CD4-positive, alpha-beta memory T cell (primary cell): ENCODE data around the gene COL5A1. TPM values are rescaled to one million over a fixed set of nuclear protein-coding genes. Genes with fewer than 3 reads are reported as not detected.
A peak's percentile ranks its signal among the peaks of the same experiment; 100 is the strongest.
"Not testable (repeated sequence)": the region's sequence is repeated elsewhere in the genome, so short reads cannot be mapped to it uniquely, and the experiment has no call there.

Experiments
- CTCF ChIA-PET: fragments of 350-600 bp; sonication (Branson Sonifier 250); formaldehyde crosslinking; loops from one replicate; lab custom pipeline; 2021; ENCODE audit warnings: inconsistent platforms; ENCODE audit not compliant: partially characterized antibody; lab: Charles Lee
- POLR2A ChIA-PET: fragments of 350-600 bp; sonication (Branson Sonifier 250); formaldehyde crosslinking; loops from one replicate; lab custom pipeline; 2021; ENCODE audit not compliant: partially characterized antibody; lab: Charles Lee
- DNase-seq, 5 donors: peaks; one replicate each; pipeline versions ENCODE4 v3.0.0 to v3.0.0-alpha.2; 2020 to 2022; ENCODE audit warnings: mixed read lengths in 1 of 5
- H3K27ac ChIP-seq: one replicate; pipeline ENCODE4 v1.7.0; 2013; ENCODE audit warnings: low read depth, low read length
- H3K27me3 ChIP-seq: 2 replicates; pipeline ENCODE4 v1.7.0; 2013; ENCODE audit warnings: mild to moderate bottlenecking, low read length, moderate library complexity; ENCODE audit not compliant: insufficient read depth
- H3K36me3 ChIP-seq: 2 replicates; pipeline ENCODE4 v1.7.0; 2013; ENCODE audit warnings: mild to moderate bottlenecking, low read length, moderate library complexity; ENCODE audit not compliant: insufficient read depth
- H3K4me1 ChIP-seq: 2 replicates; pipeline ENCODE4 v1.7.0; 2013; ENCODE audit warnings: mild to moderate bottlenecking, low read length, moderate library complexity; ENCODE audit not compliant: insufficient read depth
- H3K4me3 ChIP-seq, 2 donors: one replicate each; pipeline ENCODE4 v1.7.0; 2013; ENCODE audit warnings: low read length in 2 of 2, mild to moderate bottlenecking in 1 of 2
- H3K9me3 ChIP-seq, 2 donors: one replicate each; pipeline ENCODE4 v1.7.0; 2013; ENCODE audit warnings: low read length in 2 of 2, control low read depth in 1 of 2; ENCODE audit not compliant: control insufficient read depth in 1 of 2
- H3K27ac Mint-ChIP-seq, 7 donors: one replicate each; pipeline ENCODE4 v1.8.0; 2020 to 2021; ENCODE audit warnings: mixed read lengths in 7 of 7, mild to moderate bottlenecking in 6 of 7, inconsistent platforms in 3 of 7, moderate library complexity in 3 of 7
- H3K27me3 Mint-ChIP-seq, 2 donors: one replicate each; pipeline ENCODE4 v1.8.0; 2020 to 2021; ENCODE audit warnings: mixed read lengths in 2 of 2
- H3K36me3 Mint-ChIP-seq, 2 donors: one replicate each; pipeline ENCODE4 v1.8.0; 2020 to 2021; ENCODE audit warnings: mixed read lengths in 2 of 2, inconsistent platforms in 1 of 2, mild to moderate bottlenecking in 1 of 2
- H3K4me1 Mint-ChIP-seq, 4 donors: one replicate each; pipeline ENCODE4 v1.8.0; 2020 to 2021; ENCODE audit warnings: mixed read lengths in 4 of 4, mild to moderate bottlenecking in 1 of 4
- H3K4me3 Mint-ChIP-seq, 8 donors: one replicate each; pipeline ENCODE4 v1.8.0; 2020 to 2021; ENCODE audit warnings: mixed read lengths in 8 of 8, mild to moderate bottlenecking in 7 of 8, moderate library complexity in 6 of 8, inconsistent platforms in 3 of 8
- H3K9me3 Mint-ChIP-seq, 8 donors: one replicate each; pipeline ENCODE4 v1.8.0; 2020 to 2021; ENCODE audit warnings: mixed read lengths in 8 of 8, mild to moderate bottlenecking in 5 of 8, inconsistent platforms in 3 of 8, moderate library complexity in 1 of 8
- intact Hi-C: fragments of 100-400 bp; cut with micrococcal nuclease; formaldehyde crosslinking; loops from one replicate; pipeline ENCODE4 v1.15.1; 2023
- polyA plus RNA-seq, 2 donors: library from polyadenylated mRNA; unstranded; fragments of 300-500 nt; fragmentation: Illumina TruSeq; gene quantifications; one replicate each; pipeline ENCODE4 v1.2.3, GENCODE V29; 2021
- total RNA-seq, 2 experiments: library from RNA; stranded (reverse); gene quantifications; one replicate each; pipeline ENCODE4 v1.2.3, GENCODE V29; 2021

The COL5A1 gene
- total and polyA plus RNA-seq, 4 experiments from 2014 or later = 0.36 to 1.6 (median 1.5) TPM; not detected in 1

GRCh38 chr9:134643222-134643671 lies 1.6 kb downstream of the COL5A1 start:
- no peaks in the 10 kb centered on the region for H3K9me3 Mint-ChIP-seq
- no peaks in the 10 kb centered on the region for H3K36me3 Mint-ChIP-seq
- intact Hi-C loops = no loop called here
- ChIA-PET CTCF (no interaction called here), POLR2A (no interaction called here)
- peaks cover 9 to 13% of the 10 kb centered on the region in 2 donors for H3K27me3 Mint-ChIP-seq
- no peak overlapping the region for H3K4me3 ChIP-seq
- H3K4me1 Mint-ChIP-seq = peaks cover 0 to 4% (median 0%) of the 10 kb centered on the region in 4 donors
- H3K4me3 Mint-ChIP-seq = peak overlapping the region in 1 of 8 donors; percentile 29
- DNase-seq = no peak
- no peaks in the 10 kb centered on the region for H3K27me3 ChIP-seq
- no peak overlapping the region for H3K27ac Mint-ChIP-seq
- no peaks in the 10 kb centered on the region for H3K36me3 ChIP-seq
- no peak overlapping the region for H3K27ac ChIP-seq
- no peaks in the 10 kb centered on the region for H3K9me3 ChIP-seq
- no peaks in the 10 kb centered on the region for H3K4me1 ChIP-seq

GRCh38 chr9:134644401-134644724 lies 2.8 kb downstream of the COL5A1 start:
- H3K27me3 ChIP-seq, H3K27ac Mint-ChIP-seq, H3K27ac ChIP-seq, H3K4me1 ChIP-seq, H3K4me3 ChIP-seq, H3K4me3 Mint-ChIP-seq, intact Hi-C loops, H3K4me1 Mint-ChIP-seq, CTCF ChIA-PET, H3K36me3 Mint-ChIP-seq, H3K36me3 ChIP-seq, DNase-seq, H3K9me3 ChIP-seq, H3K9me3 Mint-ChIP-seq, POLR2A ChIA-PET: not testable (repeated sequence)
- H3K27me3 Mint-ChIP-seq = peaks cover 5 to 11% of the 10 kb centered on the region in 2 donors

GRCh38 chr9:134644725-134645606 lies 3.4 kb downstream of the COL5A1 start:
- no peaks in the 10 kb centered on the region for H3K36me3 ChIP-seq
- H3K4me3 ChIP-seq = no peak overlapping the region

GRCh38 chr9:134645607-134646365 lies 4.2 kb downstream of the COL5A1 start:
- H3K36me3 Mint-ChIP-seq = no peaks in the 10 kb centered on the region
- Histone ChIP-seq H3K4me3 (no peak overlapping the region), H3K27me3 (no peaks in the 10 kb centered on the region), H3K36me3 (no peaks in the 10 kb centered on the region), H3K4me1 (no peaks in the 10 kb centered on the region), H3K27ac (no peak overlapping the region), H3K9me3 (no peaks in the 10 kb centered on the region)
- DNase-seq = no peak
- peaks cover 0 to 8% (median 0%) of the 10 kb centered on the region in 4 donors for H3K4me1 Mint-ChIP-seq
- peak overlapping the region in 1 of 7 donors; percentile 34 for H3K27ac Mint-ChIP-seq
- intact Hi-C loops = no loop called here
- peaks cover 5 to 11% of the 10 kb centered on the region in 2 donors for H3K27me3 Mint-ChIP-seq
- ChIA-PET CTCF (no interaction called here), POLR2A (no interaction called here)
- H3K9me3 Mint-ChIP-seq = no peaks in the 10 kb centered on the region
- no peak overlapping the region for H3K4me3 Mint-ChIP-seq

More at GRCh38 chr9:134644725-134645606, 3.4 kb downstream of the COL5A1 start:
- CTCF ChIA-PET = no interaction called here
- intact Hi-C loops = no loop called here
- no peak overlapping the region for H3K27ac Mint-ChIP-seq
- no peaks in the 10 kb centered on the region for H3K27me3 ChIP-seq
- no peaks in the 10 kb centered on the region for H3K4me1 ChIP-seq
- H3K27me3 Mint-ChIP-seq = peaks cover 5 to 11% of the 10 kb centered on the region in 2 donors
- H3K4me1 Mint-ChIP-seq = peaks cover 0 to 8% (median 0%) of the 10 kb centered on the region in 4 donors
- no peaks in the 10 kb centered on the region for H3K9me3 ChIP-seq
- no peak for DNase-seq
- H3K27ac ChIP-seq = no peak overlapping the region
- no peaks in the 10 kb centered on the region for H3K36me3 Mint-ChIP-seq
- H3K4me3 Mint-ChIP-seq = no peak overlapping the region
- POLR2A ChIA-PET = no interaction called here
- no peaks in the 10 kb centered on the region for H3K9me3 Mint-ChIP-seq

GRCh38 chr9:134647359-134648080 lies 5.9 kb downstream of the COL5A1 start:
- POLR2A ChIA-PET = no interaction called here

GRCh38 chr9:134648701-134649530 lies 7.3 kb downstream of the COL5A1 start:
- no peaks in the 10 kb centered on the region for H3K36me3 Mint-ChIP-seq
- POLR2A ChIA-PET = no interaction called here
- Histone ChIP-seq H3K27me3 (no peaks in the 10 kb centered on the region), H3K4me1 (no peaks in the 10 kb centered on the region), H3K36me3 (no peaks in the 10 kb centered on the region), H3K4me3 (no peak overlapping the region), H3K27ac (no peak overlapping the region), H3K9me3 (no peaks in the 10 kb centered on the region)
- no peaks in the 10 kb centered on the region for H3K9me3 Mint-ChIP-seq
- DNase-seq = peak in 3 of 5 donors; percentile 16 to 47 (median 17)
- peak overlapping the region in 3 of 7 donors; percentile 24 to 68 (median 47) for H3K27ac Mint-ChIP-seq
- CTCF ChIA-PET = no interaction called here
- H3K4me3 Mint-ChIP-seq = peak overlapping the region in 3 of 8 donors; percentile 19 to 49 (median 20)
- intact Hi-C loops = no loop called here
- peaks cover 2 to 5% of the 10 kb centered on the region in 2 donors for H3K27me3 Mint-ChIP-seq
- H3K4me1 Mint-ChIP-seq = peaks cover 0 to 8% (median 0%) of the 10 kb centered on the region in 4 donors

More at GRCh38 chr9:134647359-134648080, 5.9 kb downstream of the COL5A1 start:
- Mint-ChIP-seq H3K27me3 (peaks cover 5 to 11% of the 10 kb centered on the region in 2 donors), H3K9me3 (no peaks in the 10 kb centered on the region), H3K4me3 (no peak overlapping the region), H3K27ac (peak overlapping the region in 1 of 7 donors; percentile 15), H3K4me1 (peaks cover 0 to 8% (median 0%) of the 10 kb centered on the region in 4 donors), H3K36me3 (no peaks in the 10 kb centered on the region)
- Histone ChIP-seq H3K4me3 (no peak overlapping the region), H3K27me3 (no peaks in the 10 kb centered on the region), H3K27ac (no peak overlapping the region), H3K4me1 (no peaks in the 10 kb centered on the region), H3K36me3 (no peaks in the 10 kb centered on the region), H3K9me3 (no peaks in the 10 kb centered on the region)
- CTCF ChIA-PET = no interaction called here
- no peak for DNase-seq
- intact Hi-C loops = no loop called here
